PC-3 (cell line): ENCODE results near the gene GBX1.

Source experiments
- CTCF ChIP-seq: fragments of 300-600 bp; sonication (generic); conservative IDR thresholded peaks from 2 replicates; pipeline ENCODE4 v1.5.1; 2017; ENCODE audit warnings: antibody characterized with exemption, low read depth, mild to moderate bottlenecking, low read length
- EZH2phosphoT487 ChIP-seq: fragments of 300-600 bp; sonication (generic); IDR thresholded peaks from 2 replicates; pipeline ENCODE4 v1.6.1; 2018; ENCODE audit warnings: mild to moderate bottlenecking, antibody characterized with exemption, low read length, borderline replicate concordance

GRCh38 chr7:151144387-151144786, 23.1 kb downstream of the GBX1 start:
- TF ChIP-seq CTCF = no peak
- TF ChIP-seq EZH2phosphoT487 = no peak
